T-helper 2 cell treated with Interferon-gamma antibody and Interleukin-4, amounts not matched to agents 5 μg/mL and 100 μg/mL, for 36 hours (primary cell): ENCODE data around the gene ZDBF2.
A peak's percentile ranks its signal among the peaks of the same experiment; 100 is the strongest.
"Not testable (repeated sequence)": the region's sequence is repeated elsewhere in the genome, so short reads cannot be mapped to it uniquely, and the experiment has no call there.

ENCODE experiments used
- DNase-seq: peaks from one replicate; pipeline ENCODE4 v3.0.0; 2021; ENCODE audit warnings: low spot score
- H3K27ac Mint-ChIP-seq: one replicate; pipeline ENCODE4 v1.8.0; 2021; ENCODE audit warnings: mild to moderate bottlenecking, mixed read lengths
- H3K27me3 Mint-ChIP-seq: one replicate; pipeline ENCODE4 v1.8.0; 2021; ENCODE audit warnings: low read depth, mixed read lengths
- H3K36me3 Mint-ChIP-seq: one replicate; pipeline ENCODE4 v1.8.0; 2021; ENCODE audit warnings: low read depth, mixed read lengths
- H3K4me1 Mint-ChIP-seq: one replicate; pipeline ENCODE4 v1.8.0; 2021; ENCODE audit warnings: low read depth, mixed read lengths
- H3K4me3 Mint-ChIP-seq: one replicate; pipeline ENCODE4 v1.8.0; 2022; ENCODE audit warnings: mild to moderate bottlenecking, moderate library complexity, mixed read lengths
- H3K9me3 Mint-ChIP-seq: one replicate; pipeline ENCODE4 v1.8.0; 2021; ENCODE audit warnings: mixed read lengths

Gene ZDBF2

DNA sequence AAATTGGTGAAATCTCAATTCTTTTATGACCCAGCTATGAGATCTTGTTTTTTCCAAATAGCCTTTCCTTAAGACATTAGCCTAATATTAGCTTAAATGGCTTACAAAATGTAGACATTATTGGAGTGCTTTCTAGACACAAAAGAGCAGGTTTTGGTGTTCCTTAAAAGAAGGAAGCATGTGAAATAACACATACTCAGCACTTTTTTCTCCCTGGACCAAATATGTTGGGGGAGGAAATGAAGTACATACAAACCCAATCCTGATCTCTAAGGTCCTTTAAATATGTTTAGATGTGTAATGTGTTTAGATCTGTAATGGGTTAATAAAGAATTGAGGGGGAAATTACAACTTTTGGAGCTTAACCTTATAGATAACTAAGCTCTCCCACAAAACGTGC lies 3.4 kb upstream of the ZDBF2 start:
- DNase-seq: no peak
- H3K4me1 Mint-ChIP-seq: peaks cover 15% of the 10 kb centered on the region
- H3K9me3 Mint-ChIP-seq: no peaks in the 10 kb centered on the region
- peaks cover 78% of the 10 kb centered on the region for H3K27me3 Mint-ChIP-seq
- H3K27ac Mint-ChIP-seq: no peak overlapping the region
- H3K36me3 Mint-ChIP-seq: peaks cover 1% of the 10 kb centered on the region
- no peak overlapping the region for H3K4me3 Mint-ChIP-seq

- Mint-ChIP-seq H3K36me3 (peaks cover 1% of the 10 kb centered on the region), H3K9me3 (no peaks in the 10 kb centered on the region), H3K4me3 (peak overlapping the region; percentile 87), H3K27me3 (peaks cover 75% of the 10 kb centered on the region), H3K27ac (peak overlapping the region; percentile 90), H3K4me1 (peaks cover 19% of the 10 kb centered on the region)
- no peak for DNase-seq
These were observed 558 bp upstream of the ZDBF2 start for GRCh38 chr2:206273905-206274304.

- no peaks in the 10 kb centered on the region for H3K9me3 Mint-ChIP-seq
- H3K27ac Mint-ChIP-seq: peak overlapping the region; percentile 91
- peaks cover 1% of the 10 kb centered on the region for H3K36me3 Mint-ChIP-seq
- peaks cover 19% of the 10 kb centered on the region for H3K4me1 Mint-ChIP-seq
- H3K27me3 Mint-ChIP-seq: peaks cover 64% of the 10 kb centered on the region
- DNase-seq: peak; percentile 8
- H3K4me3 Mint-ChIP-seq: peak overlapping the region; percentile 90
These were observed 1.0 kb downstream of the ZDBF2 start for GRCh38 chr2:206275312-206276055.

- Mint-ChIP-seq H3K36me3 (peaks cover 1% of the 10 kb centered on the region), H3K27me3 (peaks cover 57% of the 10 kb centered on the region), H3K4me3 (peak overlapping the region; percentile 90), H3K27ac (peak overlapping the region; percentile 36), H3K9me3 (no peaks in the 10 kb centered on the region), H3K4me1 (peaks cover 19% of the 10 kb centered on the region)
- DNase-seq: no peak
These were observed 1.9 kb downstream of the ZDBF2 start for GRCh38 chr2:206276169-206276942.

GRCh38 chr2:206277503-206277902 lies 3.0 kb downstream of the ZDBF2 start:
- no peak overlapping the region for H3K27ac Mint-ChIP-seq
- DNase-seq: no peak
- no peak overlapping the region for H3K4me3 Mint-ChIP-seq
- peaks cover 48% of the 10 kb centered on the region for H3K27me3 Mint-ChIP-seq
- peaks cover 19% of the 10 kb centered on the region for H3K4me1 Mint-ChIP-seq
- no peaks in the 10 kb centered on the region for H3K9me3 Mint-ChIP-seq
- peaks cover 8% of the 10 kb centered on the region for H3K36me3 Mint-ChIP-seq

- Mint-ChIP-seq H3K9me3 (peaks cover 14% of the 10 kb centered on the region), H3K36me3 (peaks cover 28% of the 10 kb centered on the region), H3K27me3 (peaks cover 7% of the 10 kb centered on the region), H3K27ac (no peak overlapping the region), H3K4me1 (no peaks in the 10 kb centered on the region), H3K4me3 (no peak overlapping the region)
- no peak for DNase-seq
These were observed 8.3 kb downstream of the ZDBF2 start for GRCh38 chr2:206282746-206283145.

DNA sequence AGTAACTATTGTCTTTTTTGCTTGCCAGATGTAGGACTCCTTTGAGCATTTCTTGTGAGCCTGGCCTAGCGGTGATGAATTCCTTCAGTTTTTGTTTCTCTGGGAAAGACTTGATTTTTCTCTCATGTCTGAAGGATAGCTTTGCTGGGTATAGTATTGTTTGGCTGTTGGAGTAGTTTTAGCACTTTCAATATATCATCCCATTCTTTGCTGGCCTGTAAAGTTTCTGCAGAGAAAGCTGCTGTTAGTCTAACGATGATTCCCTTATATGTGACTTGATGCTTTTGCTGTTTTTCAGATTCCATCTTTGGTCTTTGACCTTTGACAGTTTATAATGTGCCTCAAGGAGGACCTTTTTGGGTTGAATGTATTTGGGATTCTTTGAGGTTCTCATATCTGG lies 12.7 kb downstream of the ZDBF2 start:
- Mint-ChIP-seq H3K9me3 (peaks cover 22% of the 10 kb centered on the region), H3K4me1 (no peaks in the 10 kb centered on the region), H3K27ac (no peak overlapping the region), H3K36me3 (peaks cover 51% of the 10 kb centered on the region), H3K27me3 (no peaks in the 10 kb centered on the region), H3K4me3 (no peak overlapping the region)
- no peak for DNase-seq

- no peak for DNase-seq
- peaks cover 22% of the 10 kb centered on the region for H3K9me3 Mint-ChIP-seq
- H3K4me3 Mint-ChIP-seq: no peak overlapping the region
- peaks cover 41% of the 10 kb centered on the region for H3K36me3 Mint-ChIP-seq
- no peaks in the 10 kb centered on the region for H3K27me3 Mint-ChIP-seq
- H3K4me1 Mint-ChIP-seq: no peaks in the 10 kb centered on the region
- no peak overlapping the region for H3K27ac Mint-ChIP-seq
These were observed 14.9 kb downstream of the ZDBF2 start for GRCh38 chr2:206289391-206289790.

GRCh38 chr2:206296128-206296527 lies 21.7 kb downstream of the ZDBF2 start:
- no peaks in the 10 kb centered on the region for H3K4me1 Mint-ChIP-seq
- peaks cover 17% of the 10 kb centered on the region for H3K36me3 Mint-ChIP-seq
- no peak for DNase-seq
- H3K4me3 Mint-ChIP-seq: no peak overlapping the region
- no peaks in the 10 kb centered on the region for H3K9me3 Mint-ChIP-seq
- H3K27me3 Mint-ChIP-seq: no peaks in the 10 kb centered on the region
- no peak overlapping the region for H3K27ac Mint-ChIP-seq

DNA sequence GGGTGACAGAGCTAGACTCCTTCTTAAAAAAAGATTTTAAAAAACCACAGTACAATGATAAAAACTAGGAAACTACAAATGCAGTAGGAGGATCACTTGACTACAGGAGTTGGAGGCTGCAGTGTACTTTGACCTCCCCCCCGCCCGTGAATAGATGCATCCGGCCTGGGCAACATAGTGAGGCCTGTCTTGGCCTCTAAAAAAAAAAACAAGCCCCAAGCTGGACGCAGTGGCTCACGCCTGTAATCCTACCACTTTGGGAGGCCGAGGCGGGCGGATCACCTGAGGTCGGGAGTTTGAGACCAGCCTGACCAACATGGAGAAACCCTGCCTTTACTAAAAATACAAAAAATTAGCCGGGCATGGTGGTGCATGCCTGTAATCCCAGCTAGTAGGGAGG lies 25.1 kb downstream of the ZDBF2 start:
- H3K9me3 Mint-ChIP-seq, DNase-seq, H3K27ac Mint-ChIP-seq, H3K27me3 Mint-ChIP-seq, H3K4me1 Mint-ChIP-seq, H3K4me3 Mint-ChIP-seq: not testable (repeated sequence)
- H3K36me3 Mint-ChIP-seq: peaks cover 12% of the 10 kb centered on the region

- peaks cover 14% of the 10 kb centered on the region for H3K36me3 Mint-ChIP-seq
- peaks cover 3% of the 10 kb centered on the region for H3K27me3 Mint-ChIP-seq
- no peak overlapping the region for H3K4me3 Mint-ChIP-seq
- no peak overlapping the region for H3K27ac Mint-ChIP-seq
- H3K4me1 Mint-ChIP-seq: no peaks in the 10 kb centered on the region
- DNase-seq: no peak
- peaks cover 13% of the 10 kb centered on the region for H3K9me3 Mint-ChIP-seq
These were observed 31.2 kb downstream of the ZDBF2 start for GRCh38 chr2:206305523-206306245.

DNA sequence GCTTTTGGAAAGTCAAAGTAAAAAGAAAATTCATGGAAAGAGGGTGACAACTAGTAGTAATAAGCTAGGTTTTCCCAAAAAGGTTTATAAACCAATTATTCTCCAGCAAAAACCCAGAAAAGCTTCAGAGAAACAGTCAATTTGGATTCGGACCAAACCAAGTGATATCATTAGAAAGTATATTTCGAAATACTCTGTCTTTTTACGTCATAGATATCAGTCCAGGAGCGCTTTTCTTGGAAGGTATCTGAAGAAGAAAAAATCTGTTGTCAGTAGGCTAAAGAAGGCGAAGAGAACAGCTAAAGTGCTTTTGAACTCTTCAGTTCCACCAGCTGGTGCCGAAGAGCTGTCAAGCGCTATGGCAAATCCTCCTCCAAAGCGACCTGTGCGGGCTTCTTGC lies 36.6 kb downstream of the ZDBF2 start:
- Mint-ChIP-seq H3K9me3 (peaks cover 13% of the 10 kb centered on the region), H3K4me1 (no peaks in the 10 kb centered on the region), H3K4me3 (no peak overlapping the region), H3K27me3 (no peaks in the 10 kb centered on the region), H3K27ac (no peak overlapping the region), H3K36me3 (peaks cover 7% of the 10 kb centered on the region)
- DNase-seq: no peak

GRCh38 chr2:206316141-206316540 lies 41.7 kb downstream of the ZDBF2 start:
- Mint-ChIP-seq H3K4me3 (no peak overlapping the region), H3K4me1 (no peaks in the 10 kb centered on the region), H3K27me3 (no peaks in the 10 kb centered on the region), H3K9me3 (peaks cover 11% of the 10 kb centered on the region), H3K27ac (no peak overlapping the region), H3K36me3 (no peaks in the 10 kb centered on the region)
- no peak for DNase-seq

GRCh38 chr2:206323033-206323432 lies 48.6 kb downstream of the ZDBF2 start:
- Mint-ChIP-seq H3K4me1 (no peaks in the 10 kb centered on the region), H3K4me3 (no peak overlapping the region), H3K36me3 (no peaks in the 10 kb centered on the region), H3K27ac (no peak overlapping the region), H3K9me3 (peaks cover 11% of the 10 kb centered on the region), H3K27me3 (no peaks in the 10 kb centered on the region)
- DNase-seq: no peak
